Fibroblast of lung (primary cell): ENCODE data around the gene UNC5A.

Experiments
- EZH2 ChIP-seq: IDR thresholded peaks from 2 replicates; pipeline ENCODE4 v1.5.1; 2012; ENCODE audit warnings: low read length, control low read depth, mild to moderate bottlenecking; ENCODE audit errors: missing control alignments
- TF ChIP-seq, protein P1 (sequence below), 2 donors: IDR thresholded peaks in 1 of 2; conservative IDR thresholded peaks in 1 of 2; 1 replicate in 1 of 2; 2 replicates in 1 of 2; pipeline ENCODE4 v1.5.1; 2011 to 2012; ENCODE audit warnings: low read length in 2 of 2, control low read depth in 1 of 2, inconsistent platforms in 1 of 2, low read depth in 1 of 2, mild to moderate bottlenecking in 1 of 2

DNA sequence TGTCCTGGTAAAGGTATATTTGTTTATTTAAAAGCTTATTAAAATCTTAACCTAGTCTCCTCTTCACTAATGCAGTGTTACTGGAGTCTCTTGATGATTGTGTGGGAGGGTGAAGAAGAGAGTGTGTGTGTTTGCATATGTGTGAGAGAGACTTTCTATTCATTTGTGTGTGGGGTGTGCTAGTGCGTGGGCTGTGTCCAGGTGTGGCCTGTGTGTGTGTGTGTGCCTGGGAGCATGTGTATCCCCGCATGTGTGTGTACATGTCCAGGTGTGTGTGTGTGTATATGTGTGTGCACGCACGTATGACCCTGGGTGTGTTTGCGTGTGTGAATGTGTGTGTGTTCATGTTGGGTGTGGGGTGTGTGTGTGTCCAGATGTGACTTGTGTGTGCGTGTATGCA, 10.3 kb upstream of the UNC5A start:
- TF ChIP-seq EZH2 = no peak
- TF ChIP-seq, protein P1, sequence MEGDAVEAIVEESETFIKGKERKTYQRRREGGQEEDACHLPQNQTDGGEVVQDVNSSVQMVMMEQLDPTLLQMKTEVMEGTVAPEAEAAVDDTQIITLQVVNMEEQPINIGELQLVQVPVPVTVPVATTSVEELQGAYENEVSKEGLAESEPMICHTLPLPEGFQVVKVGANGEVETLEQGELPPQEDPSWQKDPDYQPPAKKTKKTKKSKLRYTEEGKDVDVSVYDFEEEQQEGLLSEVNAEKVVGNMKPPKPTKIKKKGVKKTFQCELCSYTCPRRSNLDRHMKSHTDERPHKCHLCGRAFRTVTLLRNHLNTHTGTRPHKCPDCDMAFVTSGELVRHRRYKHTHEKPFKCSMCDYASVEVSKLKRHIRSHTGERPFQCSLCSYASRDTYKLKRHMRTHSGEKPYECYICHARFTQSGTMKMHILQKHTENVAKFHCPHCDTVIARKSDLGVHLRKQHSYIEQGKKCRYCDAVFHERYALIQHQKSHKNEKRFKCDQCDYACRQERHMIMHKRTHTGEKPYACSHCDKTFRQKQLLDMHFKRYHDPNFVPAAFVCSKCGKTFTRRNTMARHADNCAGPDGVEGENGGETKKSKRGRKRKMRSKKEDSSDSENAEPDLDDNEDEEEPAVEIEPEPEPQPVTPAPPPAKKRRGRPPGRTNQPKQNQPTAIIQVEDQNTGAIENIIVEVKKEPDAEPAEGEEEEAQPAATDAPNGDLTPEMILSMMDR (conservative IDR thresholded peaks at IDR 0.05 in 1 of 2, IDR thresholded peaks at IDR 0.05 in 1 of 2; ENCODE audit: low read depth in 1 of 2, low read length in 2 of 2) = no peak
